ENCODE results near the gene EHD1. TPM values are rescaled to one million over a fixed set of nuclear protein-coding genes. Genes with fewer than 3 reads are reported as not detected.

The EHD1 gene
- total RNA-seq, 1 experiment from 2014 or later: 340 TPM

- H3K4me2 ChIP-seq (ENCODE audit: low read length): peak overlapping the region; percentile 87
Measured at GRCh38 chr11:64874308-64875240, 3.8 kb downstream of the EHD1 start.

GRCh38 chr11:64872790-64873488 lies 5.5 kb downstream of the EHD1 start:
- no peaks in the 10 kb centered on the region for H3K9me2 ChIP-seq (replicated peaks; ENCODE audit: low read length)
- no TSS peak for BruUV-seq (replicated peaks)
- peaks cover 60% of the 10 kb centered on the region for H4K20me1 ChIP-seq (ENCODE audit: low read length)
- peaks cover 91% of the 10 kb centered on the region for H3K79me2 ChIP-seq (ENCODE audit: low read length)
- no peak for ATAC-seq
- POLR2A ChIA-PET (ENCODE audit: unreplicated experiment): interaction anchor here (0.7 kb wide), 1 partner anchor 18 kb away, joined by 3 read pairs; no protein-coding TSS in a partner anchor
- H3K9me3 ChIP-seq (ENCODE audit: low read length): no peaks in the 10 kb centered on the region
- peak overlapping the region; percentile 18 for H3K4me2 ChIP-seq (ENCODE audit: low read length)
- H3K9ac ChIP-seq (ENCODE audit: low read length): no peak overlapping the region
- no peak overlapping the region for H3K4me3 ChIP-seq (ENCODE audit: low read length)
- no peak overlapping the region for H2AFZ ChIP-seq (ENCODE audit: low read length)
- no peak for DNase-seq
- H3K36me3 ChIP-seq (ENCODE audit: low read depth, low read length): peaks cover 45% of the 10 kb centered on the region
- H3K4me1 ChIP-seq (ENCODE audit: insufficient read depth, low read length): peaks cover 70% of the 10 kb centered on the region
- intact Hi-C loops (cut with micrococcal nuclease): no loop called here
- TF ChIP-seq EZH2 (IDR thresholded peaks at IDR 0.05; ENCODE audit: low read length, unreplicated experiment) (no peak), EZH2phosphoT487 (IDR thresholded peaks at IDR 0.05; ENCODE audit: borderline replicate concordance, low read length) (no peak), CTCF (conservative IDR thresholded peaks at IDR 0.05; ENCODE audit: low read depth, low read length) (no peak)
- no peaks in the 10 kb centered on the region for H3K27me3 ChIP-seq (ENCODE audit: low read length)
- no peak overlapping the region for H3K27ac ChIP-seq (ENCODE audit: low read length)
- H3F3A ChIP-seq (ENCODE audit: low read length, unreplicated experiment): peaks cover 20% of the 10 kb centered on the region
- CTCF ChIA-PET: no interaction called here

More at GRCh38 chr11:64874308-64875240, 3.8 kb downstream of the EHD1 start:
- no peaks in the 10 kb centered on the region for H3K9me3 ChIP-seq (ENCODE audit: low read length)
- CTCF ChIA-PET: no interaction called here
- H3K4me3 ChIP-seq (ENCODE audit: low read length): peak overlapping the region; percentile 78; the same call in 1 of the 2 replicates
- no peaks in the 10 kb centered on the region for H3K27me3 ChIP-seq (ENCODE audit: low read length)
- peaks cover 60% of the 10 kb centered on the region for H3K4me1 ChIP-seq (ENCODE audit: insufficient read depth, low read length)
- ATAC-seq: no peak
- TF ChIP-seq EZH2 (IDR thresholded peaks at IDR 0.05; ENCODE audit: low read length, unreplicated experiment) (no peak), CTCF (conservative IDR thresholded peaks at IDR 0.05; ENCODE audit: low read depth, low read length) (no peak), EZH2phosphoT487 (IDR thresholded peaks at IDR 0.05; ENCODE audit: borderline replicate concordance, low read length) (no peak)
- DNase-seq: no peak
- H4K20me1 ChIP-seq (ENCODE audit: low read length): peaks cover 62% of the 10 kb centered on the region
- peaks cover 93% of the 10 kb centered on the region for H3K79me2 ChIP-seq (ENCODE audit: low read length)
- BruUV-seq (replicated peaks): no TSS peak
- H3K36me3 ChIP-seq (ENCODE audit: low read depth, low read length): peaks cover 40% of the 10 kb centered on the region
- peaks cover 10% of the 10 kb centered on the region for H3F3A ChIP-seq (ENCODE audit: low read length, unreplicated experiment)
- H3K27ac ChIP-seq (ENCODE audit: low read length): no peak overlapping the region
- intact Hi-C loops (cut with micrococcal nuclease): no loop called here
- no peak overlapping the region for H3K9ac ChIP-seq (ENCODE audit: low read length)
- no peak overlapping the region for H2AFZ ChIP-seq (ENCODE audit: low read length)
- no peaks in the 10 kb centered on the region for H3K9me2 ChIP-seq (replicated peaks; ENCODE audit: low read length)
- POLR2A ChIA-PET (ENCODE audit: unreplicated experiment): interaction anchor here (0.6 kb wide), 1 partner anchor 140 kb away, joined by 14 read pairs; no protein-coding TSS in a partner anchor
